Measurements from ENCODE around the gene CALCOCO1.
A peak's percentile ranks its signal among the peaks of the same experiment; 100 is the strongest.
"Not testable (repeated sequence)": the region's sequence is repeated elsewhere in the genome, so short reads cannot be mapped to it uniquely, and the experiment has no call there.

Gene CALCOCO1
- 20.1 to 143 reads per million in 2 experiments for total RNA-seq

DNA sequence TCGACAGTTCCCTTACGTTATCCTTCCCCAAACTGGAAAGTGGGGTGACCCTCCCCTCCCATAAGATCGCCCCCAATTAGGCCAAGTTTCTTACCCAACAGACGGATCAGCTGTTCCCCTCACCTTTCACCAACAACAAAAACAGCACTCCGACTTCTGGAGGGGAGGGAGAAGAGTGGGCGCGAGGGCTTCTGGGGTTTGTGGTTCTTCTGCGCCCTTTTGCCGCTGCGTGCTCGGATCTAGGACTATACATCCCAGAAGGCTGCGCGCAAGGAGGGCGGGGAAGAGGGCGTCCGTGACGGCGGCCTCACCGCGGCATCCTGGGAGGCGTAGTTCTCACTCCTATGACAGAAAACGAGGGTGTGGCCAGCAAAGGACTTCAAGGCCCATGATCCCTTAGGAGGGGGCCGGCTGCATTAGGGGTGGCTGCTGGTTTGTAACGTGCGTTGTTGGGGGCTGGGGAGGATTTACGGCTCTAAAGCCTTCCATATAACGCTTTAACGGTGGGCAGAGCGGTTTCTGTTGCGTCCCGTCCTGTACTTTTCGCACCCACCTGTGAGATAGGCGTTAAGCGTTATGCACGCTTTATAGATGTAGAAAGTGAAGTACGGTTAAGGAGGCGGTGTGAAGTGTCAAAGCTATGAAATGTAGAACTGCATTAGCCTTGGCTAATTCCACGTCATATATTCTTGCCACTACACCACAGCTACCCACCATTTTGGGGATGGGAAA, at the start of gene CALCOCO1:
Gene CALCOCO1 (minus strand): TSS at position 143 of the 732 bp plus-strand sequence. CDS start 2,210 bp downstream, outside the sequence.
- DNase-seq (ENCODE audit: low read depth): peak; percentile 95

GRCh38 chr12:53776872-53777271, 49.6 kb upstream of the CALCOCO1 start:
- no peak for DNase-seq (ENCODE audit: low read depth)

DNA sequence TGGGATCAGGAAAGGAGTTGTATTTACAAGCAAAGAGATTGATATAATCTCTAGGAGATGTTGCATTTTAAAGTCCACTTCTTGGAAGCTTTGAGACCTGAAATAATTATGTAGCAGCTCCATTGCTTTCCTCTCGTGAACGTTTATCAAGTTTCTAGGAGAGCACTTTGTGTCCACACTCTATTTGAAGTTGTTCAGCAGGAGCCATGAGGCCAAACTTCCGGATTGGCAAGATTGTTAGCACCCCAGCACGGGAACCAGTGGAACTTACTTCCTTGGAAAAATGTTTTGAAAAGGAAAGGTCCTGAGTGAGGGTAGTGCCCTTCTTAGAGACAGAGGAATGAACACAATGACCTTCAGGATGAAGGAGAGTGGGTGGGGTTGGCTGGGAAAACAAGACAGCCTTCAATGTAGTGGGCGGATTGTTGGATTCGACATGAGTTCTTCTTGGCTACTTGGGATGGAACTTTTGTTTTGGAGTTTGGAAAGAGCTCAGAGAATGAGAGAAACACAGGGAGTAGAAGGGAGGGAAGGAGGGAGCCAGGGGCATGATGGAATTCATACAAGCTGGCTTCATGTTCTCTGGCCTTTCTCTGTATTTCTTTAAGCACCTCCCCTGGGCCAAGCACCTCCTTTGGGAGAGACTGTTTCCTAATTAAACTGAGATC, 48.4 kb upstream of the CALCOCO1 start:
- no peak for DNase-seq (ENCODE audit: low read depth)

GRCh38 chr12:53770281-53770680, 43.0 kb upstream of the CALCOCO1 start:
- no peak for DNase-seq (ENCODE audit: low read depth)

GRCh38 chr12:53768976-53769375, 41.7 kb upstream of the CALCOCO1 start:
- DNase-seq (ENCODE audit: low read depth): no peak

- DNase-seq (ENCODE audit: low read depth): no peak
These were observed 39.6 kb upstream of the CALCOCO1 start for GRCh38 chr12:53766881-53767280.

GRCh38 chr12:53765891-53766290, 38.6 kb upstream of the CALCOCO1 start:
- no peak for DNase-seq (ENCODE audit: low read depth)

DNA sequence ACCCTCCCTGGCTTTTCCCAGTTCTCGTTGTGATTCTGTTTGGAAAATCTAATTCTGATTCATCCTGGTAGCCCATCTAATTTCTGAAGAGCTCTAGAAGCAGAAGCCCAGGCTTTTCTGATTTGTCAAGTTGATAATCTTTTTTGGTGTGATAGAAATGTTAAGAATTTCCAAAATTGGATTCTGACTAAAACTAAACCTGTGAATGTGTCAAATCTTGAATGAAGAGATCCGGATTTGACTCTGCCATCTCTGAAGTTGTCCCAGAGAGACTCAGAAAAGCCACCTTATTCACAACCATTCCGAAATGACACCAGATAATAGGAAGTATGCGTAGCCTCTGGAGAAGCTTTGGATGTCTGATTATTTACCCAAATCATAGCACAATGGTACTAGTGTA, 37.4 kb upstream of the CALCOCO1 start:
- DNase-seq (ENCODE audit: low read depth): no peak

DNA sequence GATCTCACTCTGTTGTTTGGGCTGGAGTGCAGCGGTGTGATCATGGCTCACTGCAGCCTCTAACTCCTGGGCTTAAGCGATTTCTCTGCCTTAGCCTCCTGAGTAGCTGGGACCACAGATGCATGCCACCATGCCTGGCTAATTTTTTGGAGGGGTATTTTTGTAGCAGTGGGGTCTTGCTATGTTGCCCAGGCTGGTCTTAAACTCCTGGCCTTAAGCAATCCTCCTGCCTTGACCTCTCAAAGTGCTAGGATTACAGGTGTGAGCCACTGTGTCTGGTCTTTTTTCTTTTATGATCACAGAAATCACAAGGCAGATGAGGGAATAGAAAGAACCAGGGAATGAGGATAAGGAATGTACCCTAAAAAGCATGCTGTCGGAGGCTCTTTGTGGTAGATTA, 35.5 kb upstream of the CALCOCO1 start:
- not testable (repeated sequence) for DNase-seq (ENCODE audit: low read depth)

DNA sequence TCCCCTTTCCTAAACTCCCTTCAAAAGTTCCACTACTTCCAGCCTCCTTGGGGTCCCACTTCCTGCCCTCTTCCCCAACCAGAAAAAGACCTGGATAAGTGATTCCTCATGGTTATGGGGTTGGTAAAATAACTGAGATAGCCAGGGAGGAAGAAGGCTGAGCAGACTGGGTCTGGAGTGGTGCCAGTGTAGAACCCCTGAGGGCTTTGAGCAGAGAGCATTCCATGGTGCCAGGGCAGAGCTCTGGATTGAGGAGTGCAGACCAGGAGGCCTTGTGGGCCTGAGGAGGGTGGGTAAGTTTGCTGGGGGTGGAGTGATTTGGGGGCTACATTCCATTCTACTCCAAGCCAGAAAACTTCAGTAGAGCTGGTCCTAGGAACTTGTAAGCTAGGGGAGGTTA, 34.1 kb upstream of the CALCOCO1 start:
- DNase-seq (ENCODE audit: low read depth): no peak

- DNase-seq (ENCODE audit: low read depth): no peak
These were observed 32.0 kb upstream of the CALCOCO1 start for GRCh38 chr12:53759261-53759660.

DNA sequence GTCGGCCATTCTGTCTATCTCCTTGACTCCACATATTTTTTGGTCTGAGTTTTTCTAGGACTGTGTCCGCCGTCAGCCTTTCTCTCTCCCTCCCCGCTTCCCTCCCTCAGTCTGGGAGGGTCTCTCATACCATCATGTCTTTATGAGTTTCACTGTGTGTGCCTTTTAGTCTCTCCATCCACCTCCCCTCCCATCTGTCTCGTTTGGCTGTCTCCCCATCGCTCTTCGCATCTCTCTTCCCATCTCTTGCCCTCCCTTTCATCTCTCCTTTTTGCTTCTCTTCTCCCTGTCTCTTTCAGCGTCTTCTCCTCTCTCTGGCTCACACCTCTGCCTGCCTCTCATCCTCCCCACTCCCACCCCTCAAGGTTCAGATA, 31.5 kb upstream of the CALCOCO1 start:
- no peak for DNase-seq (ENCODE audit: low read depth)

GRCh38 chr12:53758081-53758729, 31.0 kb upstream of the CALCOCO1 start:
- DNase-seq (ENCODE audit: low read depth): no peak

GRCh38 chr12:53757101-53757770, 30.0 kb upstream of the CALCOCO1 start:
- peak; percentile 69 for DNase-seq (ENCODE audit: low read depth)

DNA sequence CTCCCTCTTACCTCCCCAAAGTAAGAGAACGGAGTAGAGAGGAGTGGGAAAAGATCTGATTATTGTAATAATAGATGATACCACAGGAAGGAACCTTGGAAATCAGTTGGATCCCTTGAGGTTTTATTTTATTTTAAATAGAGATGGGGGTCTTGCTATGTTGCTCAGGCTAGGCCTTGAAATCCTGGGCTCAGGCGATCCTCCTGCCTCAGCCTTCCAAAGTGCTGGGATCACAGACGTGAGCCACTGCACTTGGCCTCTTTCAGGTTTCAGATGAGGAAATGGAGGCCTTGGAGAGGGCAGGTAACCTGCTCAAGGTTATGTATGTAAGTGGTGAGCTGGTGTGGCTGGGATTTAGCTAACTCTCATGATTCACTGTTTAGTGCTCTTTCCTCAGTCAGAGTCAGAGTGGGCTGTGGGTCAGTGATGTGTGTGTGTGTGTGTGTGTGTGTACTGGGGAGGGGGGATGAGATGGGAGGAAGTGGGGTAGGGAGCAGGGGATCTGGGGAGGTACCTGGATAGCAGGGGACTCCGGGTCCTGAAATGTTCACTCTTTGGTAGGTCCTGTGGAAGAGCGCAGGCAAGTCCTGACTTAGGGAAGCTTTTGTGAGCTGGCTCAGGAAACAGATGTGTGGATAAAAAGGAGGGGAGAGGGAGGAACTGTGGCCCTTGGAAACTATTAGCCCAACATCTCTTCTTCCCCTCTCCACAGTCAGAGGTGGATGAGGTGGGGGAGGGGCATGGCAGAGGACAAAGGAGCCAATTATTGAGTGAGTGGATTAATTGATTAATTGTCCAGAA, 29.2 kb upstream of the CALCOCO1 start:
- DNase-seq (ENCODE audit: low read depth): no peak

- no peak for DNase-seq (ENCODE audit: low read depth)
These were observed 28.6 kb upstream of the CALCOCO1 start for GRCh38 chr12:53755893-53756292.

DNA sequence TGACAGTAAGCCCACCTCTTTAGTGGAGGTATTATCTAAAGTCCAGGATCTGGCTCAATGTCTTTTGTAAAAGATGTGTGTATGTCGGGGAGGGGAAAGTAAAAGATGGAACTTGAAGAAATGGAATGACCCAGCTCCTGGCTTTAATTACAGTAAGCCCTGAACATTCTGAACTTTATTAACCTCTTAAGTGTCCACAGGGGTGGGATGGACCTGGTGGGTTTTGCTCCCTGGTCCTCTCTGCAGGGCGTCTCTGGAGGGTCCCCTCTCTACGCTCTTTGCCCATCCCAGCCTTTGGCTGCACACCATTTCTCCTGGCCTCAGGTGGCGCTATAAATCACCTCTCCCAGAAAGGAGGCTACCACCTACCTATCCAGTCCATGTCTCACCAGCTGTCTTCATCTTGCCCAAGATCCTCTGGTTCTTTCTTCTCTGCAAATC, 28.2 kb upstream of the CALCOCO1 start:
- no peak for DNase-seq (ENCODE audit: low read depth)

DNA sequence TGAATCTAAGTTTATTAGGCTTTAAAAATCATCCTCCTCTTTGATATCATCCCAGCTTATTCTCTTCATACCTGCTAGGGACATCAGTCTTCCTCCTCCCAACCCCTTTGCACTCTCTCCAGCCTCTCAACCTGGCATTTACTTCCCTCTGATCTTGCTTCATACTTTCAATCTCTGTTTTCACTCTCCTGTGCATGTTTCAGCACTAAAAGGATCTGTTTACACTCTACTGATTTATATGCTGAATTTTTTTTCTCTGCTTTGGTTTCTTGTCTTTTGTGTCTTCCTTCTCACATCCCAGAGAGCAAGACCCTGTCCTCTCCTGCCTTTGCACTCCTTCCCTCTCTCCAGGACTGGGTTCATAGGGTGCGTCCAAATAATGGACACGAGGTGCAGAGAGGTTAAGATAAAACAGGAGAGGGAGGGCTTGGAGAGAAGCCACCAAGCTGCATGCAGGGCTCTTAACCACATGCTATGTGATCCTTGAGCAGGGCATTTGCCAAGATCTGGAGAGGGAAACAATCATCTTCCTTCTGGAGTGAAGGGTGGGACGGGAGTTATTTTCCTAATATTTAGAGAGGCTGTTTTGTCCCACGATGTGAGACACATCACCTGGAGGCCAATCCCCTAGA, 27.5 kb upstream of the CALCOCO1 start:
- DNase-seq (ENCODE audit: low read depth): no peak

DNA sequence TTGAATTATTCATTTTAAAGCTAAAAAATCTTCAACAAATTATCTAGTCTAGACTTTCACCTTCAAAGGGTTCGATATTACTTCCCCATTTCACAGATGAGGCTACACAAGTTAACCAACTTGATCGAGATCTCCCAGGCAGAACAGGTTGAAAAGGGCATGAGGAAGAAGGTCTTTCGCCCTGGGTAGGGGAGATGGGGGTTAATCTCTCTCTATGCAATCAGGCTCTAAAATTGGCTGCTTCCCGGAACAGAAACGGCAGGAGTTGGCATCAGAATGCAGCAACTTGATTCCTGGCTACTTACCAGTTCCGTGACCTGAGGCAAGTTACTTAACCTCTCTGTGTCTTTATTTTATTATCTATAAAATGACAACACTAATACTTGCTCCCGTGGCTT, 26.9 kb upstream of the CALCOCO1 start:
- DNase-seq (ENCODE audit: low read depth): no peak

GRCh38 chr12:53752621-53753020, 25.4 kb upstream of the CALCOCO1 start:
- no peak for DNase-seq (ENCODE audit: low read depth)

GRCh38 chr12:53752192-53752601, 24.9 kb upstream of the CALCOCO1 start:
- DNase-seq (ENCODE audit: low read depth): no peak

Measured in T follicular helper cell (primary cell).